Mammary epithelial cell (primary cell): ENCODE measurements around the gene CLEC16A.

Source experiments
- CTCF ChIP-seq, 2 donors: IDR thresholded peaks in 1 of 2; conservative IDR thresholded peaks in 1 of 2; 2 replicates each; pipeline ENCODE4 v1.5.1; 2011 to 2012; ENCODE audit warnings: inconsistent platforms in 2 of 2, low read length in 2 of 2, mild to moderate bottlenecking in 2 of 2, control low read depth in 1 of 2, low read depth in 1 of 2; ENCODE audit not compliant: insufficient read depth in 1 of 2; ENCODE audit errors: extremely low read depth in 1 of 2
- EZH2 ChIP-seq: IDR thresholded peaks from 2 replicates; pipeline ENCODE4 v1.6.1; 2012; ENCODE audit warnings: low read length, inconsistent platforms, borderline replicate concordance

- TF ChIP-seq EZH2 (no peak), CTCF (conservative IDR thresholded peaks at IDR 0.05 in 1 of 2, IDR thresholded peaks at IDR 0.05 in 1 of 2; ENCODE audit: extremely low read depth in 1 of 2, insufficient read depth in 1 of 2, low read depth in 1 of 2, low read length in 2 of 2) (no peak)
Observed at GRCh38 chr16:11030990-11031510, 86.7 kb downstream of the CLEC16A start.
